Suprapubic skin (tissue), 4 donors: Measurements from ENCODE around the gene SMOC2. TPM values are rescaled to one million over a fixed set of nuclear protein-coding genes. Genes with fewer than 3 reads are reported as not detected.

ENCODE experiments used
- DNase-seq, 2 donors: peaks; one replicate each; pipeline ENCODE4 v3.0.0-alpha.2; 2019; ENCODE audit warnings: low spot score in 2 of 2
- H3K27ac ChIP-seq: fragments of 200-600 bp; sonication (generic); one replicate; pipeline ENCODE4 v1.5.1; 2019
- H3K27me3 ChIP-seq: fragments of 200-600 bp; sonication (generic); one replicate; pipeline ENCODE4 v1.5.1; 2019
- H3K36me3 ChIP-seq: fragments of 200-600 bp; sonication (generic); one replicate; pipeline ENCODE4 v1.5.1; 2019
- H3K4me1 ChIP-seq: fragments of 200-600 bp; sonication (generic); one replicate; pipeline ENCODE4 v1.5.1; 2019
- H3K4me3 ChIP-seq: fragments of 200-600 bp; sonication (generic); one replicate; pipeline ENCODE4 v1.5.1; 2019; ENCODE audit warnings: mild to moderate bottlenecking
- H3K9me3 ChIP-seq: fragments of 200-600 bp; sonication (generic); one replicate; pipeline ENCODE4 v1.5.1; 2019
- CTCF ChIP-seq, 2 donors: fragments of 200-600 bp in 1 of 2; fragments of 450-650 bp in 1 of 2; sonication (generic) in 1 of 2; IDR thresholded peaks; one replicate each; pipeline ENCODE4 v1.5.1; 2016 to 2019; ENCODE audit warnings: antibody characterized with exemption in 2 of 2, mild to moderate bottlenecking in 1 of 2, moderate library complexity in 1 of 2
- EP300 ChIP-seq: sonication (generic); formaldehyde crosslinking; IDR thresholded peaks from one replicate; pipeline ENCODE4 v1.6.1; 2017; ENCODE audit warnings: antibody characterized with exemption
- POLR2A ChIP-seq, 2 donors: fragments of 450-650 bp; IDR thresholded peaks; one replicate each; pipeline ENCODE4 v1.6.1; 2017; ENCODE audit warnings: antibody characterized with exemption in 2 of 2, mild to moderate bottlenecking in 2 of 2, moderate library complexity in 2 of 2
- POLR2AphosphoS5 ChIP-seq, 3 donors: sonication (generic); formaldehyde crosslinking; IDR thresholded peaks; one replicate each; pipeline ENCODE4 v1.6.1; 2017; ENCODE audit warnings: antibody characterized with exemption in 3 of 3
- WGBS: methylation state at CpG from one replicate; pipeline ENCODE4 v1.1.5; 2018; 5-methylcytosine and 5-hydroxymethylcytosine counted together
- total RNA-seq, 4 donors: library from RNA; depleted of rRNA; stranded (reverse); fragments of >200 nt; gene quantifications; one replicate each; pipeline ENCODE4 v1.1.0, GENCODE V29; 2016

The SMOC2 gene
- total RNA-seq, 4 donors from 2014 or later: 16.2 to 22.9 (median 18.8) TPM

GRCh38 chr6:168583126-168583525, 142.1 kb downstream of the SMOC2 start:
- WGBS: 88% methylated on average over 5 of the region's 6 CpGs
- DNase-seq: no peak
- Histone ChIP-seq H3K4me3 (no peak overlapping the region), H3K36me3 (no peaks in the 10 kb centered on the region), H3K9me3 (no peaks in the 10 kb centered on the region), H3K27ac (no peak overlapping the region), H3K27me3 (no peaks in the 10 kb centered on the region), H3K4me1 (no peaks in the 10 kb centered on the region)
- TF ChIP-seq CTCF (IDR thresholded peaks at IDR 0.05) (no peak), POLR2AphosphoS5 (IDR thresholded peaks at IDR 0.05) (no peak), POLR2A (IDR thresholded peaks at IDR 0.05) (no peak), EP300 (no peak)

- DNase-seq: no peak
- no peak overlapping the region for H3K27ac ChIP-seq
Measured at GRCh38 chr6:168583821-168584220, 142.8 kb downstream of the SMOC2 start.

GRCh38 chr6:168584249-168584648, 143.3 kb downstream of the SMOC2 start:
- WGBS: 80% methylated on average over 6 of the region's 6 CpGs
- TF ChIP-seq CTCF (IDR thresholded peaks at IDR 0.05): no peak
- TF ChIP-seq POLR2AphosphoS5 (IDR thresholded peaks at IDR 0.05): no peak
- TF ChIP-seq EP300: no peak
- TF ChIP-seq POLR2A (IDR thresholded peaks at IDR 0.05): no peak

More at GRCh38 chr6:168583821-168584220, 142.8 kb downstream of the SMOC2 start:
- no peak overlapping the region for H3K4me3 ChIP-seq
- H3K9me3 ChIP-seq: no peaks in the 10 kb centered on the region
- no peaks in the 10 kb centered on the region for H3K27me3 ChIP-seq
- TF ChIP-seq POLR2A (IDR thresholded peaks at IDR 0.05) (no peak), EP300 (no peak), POLR2AphosphoS5 (IDR thresholded peaks at IDR 0.05) (no peak), CTCF (IDR thresholded peaks at IDR 0.05) (no peak)
- no peaks in the 10 kb centered on the region for H3K36me3 ChIP-seq
- H3K4me1 ChIP-seq: no peaks in the 10 kb centered on the region
- 84% methylated on average over 9 of the region's 9 CpGs for WGBS

GRCh38 chr6:168584671-168585070, 143.7 kb downstream of the SMOC2 start:
- Histone ChIP-seq H3K4me1 (no peaks in the 10 kb centered on the region), H3K4me3 (no peak overlapping the region), H3K9me3 (no peaks in the 10 kb centered on the region), H3K27me3 (no peaks in the 10 kb centered on the region), H3K27ac (no peak overlapping the region), H3K36me3 (no peaks in the 10 kb centered on the region)
- TF ChIP-seq EP300: no peak
- TF ChIP-seq POLR2AphosphoS5 (IDR thresholded peaks at IDR 0.05): no peak
- TF ChIP-seq CTCF (IDR thresholded peaks at IDR 0.05): no peak
- no peak for TF ChIP-seq POLR2A (IDR thresholded peaks at IDR 0.05)
- WGBS: 88% methylated on average over 5 of the region's 5 CpGs
- DNase-seq: no peak

More at GRCh38 chr6:168584249-168584648, 143.3 kb downstream of the SMOC2 start:
- Histone ChIP-seq H3K27ac (no peak overlapping the region), H3K4me1 (no peaks in the 10 kb centered on the region), H3K9me3 (no peaks in the 10 kb centered on the region), H3K4me3 (no peak overlapping the region), H3K27me3 (no peaks in the 10 kb centered on the region), H3K36me3 (no peaks in the 10 kb centered on the region)
- DNase-seq: no peak

- Histone ChIP-seq H3K4me3 (no peak overlapping the region), H3K27ac (no peak overlapping the region), H3K9me3 (no peaks in the 10 kb centered on the region), H3K36me3 (no peaks in the 10 kb centered on the region), H3K27me3 (no peaks in the 10 kb centered on the region), H3K4me1 (no peaks in the 10 kb centered on the region)
- 83% methylated on average over 3 of the region's 3 CpGs for WGBS
- TF ChIP-seq POLR2AphosphoS5 (IDR thresholded peaks at IDR 0.05): no peak
- TF ChIP-seq EP300: no peak
- TF ChIP-seq POLR2A (IDR thresholded peaks at IDR 0.05): no peak
- no peak for TF ChIP-seq CTCF (IDR thresholded peaks at IDR 0.05)
- DNase-seq: no peak
Measured at GRCh38 chr6:168585441-168585840, 144.5 kb downstream of the SMOC2 start.
